GM08714 (cell line): ENCODE data around the gene HADH.

Experiments used
- H3K4me3 ChIP-seq: fragments of 200-500 bp; sonication (Bioruptor generic); 2 replicates; pipeline ENCODE4 v1.5.1; 2014; ENCODE audit warnings: mild to moderate bottlenecking, low read length, inconsistent platforms
- ZNF274 ChIP-seq: IDR thresholded peaks from 2 replicates; pipeline ENCODE4 v1.6.1; 2012; ENCODE audit warnings: mild to moderate bottlenecking, low read depth, low read length

Gene HADH

DNA sequence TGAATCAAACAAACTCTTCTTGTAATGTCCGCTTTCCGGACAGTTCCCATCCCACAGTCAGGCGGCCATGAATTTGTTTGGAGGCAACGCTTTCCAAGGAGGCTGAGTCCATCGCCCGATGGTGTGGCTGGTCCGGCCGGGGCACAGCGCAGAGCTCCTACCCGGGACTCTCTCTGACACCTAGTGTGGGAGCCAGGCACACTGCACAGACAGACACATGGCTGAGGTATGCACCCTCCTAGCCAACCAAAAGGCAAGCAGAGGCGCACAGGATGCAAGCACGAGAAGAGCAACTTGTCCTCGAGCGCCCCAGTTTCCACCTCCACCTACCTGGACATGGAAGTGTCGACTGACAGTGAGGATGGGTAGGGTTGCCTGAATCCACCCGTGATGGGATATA is 91.6 kb downstream of the HADH start:
- no peak overlapping the region for H3K4me3 ChIP-seq
- TF ChIP-seq ZNF274: no peak
